CD4-positive, alpha-beta T cell (primary cell): ENCODE measurements around the gene HNRNPC. TPM values are rescaled to one million over a fixed set of nuclear protein-coding genes. Genes with fewer than 3 reads are reported as not detected.

Experiments used
- ATAC-seq: fragments of 200-7000 bp; cut with Tn5 transposase; one replicate; pipeline ENCODE4 v1.10.0; 2022; ENCODE audit warnings: mild to moderate bottlenecking; ENCODE audit not compliant: poor library complexity
- CTCF ChIA-PET: fragments of 350-600 bp; sonication (Branson Sonifier 250); formaldehyde crosslinking; loops from one replicate; lab custom pipeline; 2021; ENCODE audit warnings: antibody characterized with exemption, inconsistent platforms; lab: Charles Lee
- POLR2A ChIA-PET: fragments of 350-600 bp; sonication (Branson Sonifier 250); formaldehyde crosslinking; loops from one replicate; lab custom pipeline; 2021; ENCODE audit warnings: antibody characterized with exemption, inconsistent platforms; lab: Charles Lee
- DNase-seq, 14 experiments: peaks; one replicate each; pipeline ENCODE4 v3.0.0-alpha.2; 2013 to 2020; ENCODE audit warnings: mixed read lengths in 2 of 14
- H3K27ac ChIP-seq, 2 donors: one replicate each; pipeline versions ENCODE4 v1.5.1 to v1.7.0; 2013; ENCODE audit warnings: low read length in 2 of 2, low read depth in 1 of 2, mild to moderate bottlenecking in 1 of 2
- H3K27me3 ChIP-seq, 2 experiments: 1 replicate in 1 of 2; 2 replicates in 1 of 2; pipeline versions ENCODE4 v1.6.1 to v1.7.0; 2013; ENCODE audit warnings: low read length in 2 of 2, control low read depth in 1 of 2, mild to moderate bottlenecking in 1 of 2, moderate library complexity in 1 of 2; ENCODE audit not compliant: insufficient read depth in 2 of 2, control insufficient read depth in 1 of 2
- H3K36me3 ChIP-seq: one replicate; pipeline ENCODE4 v1.6.1; 2013; ENCODE audit warnings: low read length, control low read depth; ENCODE audit not compliant: insufficient read depth
- H3K4me1 ChIP-seq: one replicate; pipeline ENCODE4 v1.6.1; 2013; ENCODE audit warnings: low read length, control low read depth; ENCODE audit not compliant: insufficient read depth
- H3K4me3 ChIP-seq: one replicate; pipeline ENCODE4 v1.5.1; 2013; ENCODE audit warnings: mild to moderate bottlenecking, low read length, moderate library complexity
- H3K9me3 ChIP-seq, 2 experiments: 1 replicate in 1 of 2; 2 replicates in 1 of 2; pipeline versions ENCODE4 v1.6.1 to v1.7.0; 2013; ENCODE audit warnings: low read length in 2 of 2, mild to moderate bottlenecking in 2 of 2, control low read depth in 1 of 2, moderate library complexity in 1 of 2; ENCODE audit not compliant: control insufficient read depth in 1 of 2, insufficient read depth in 1 of 2
- H3K27ac Mint-ChIP-seq: one replicate; pipeline ENCODE4 v1.8.0; 2020; ENCODE audit warnings: mixed read lengths
- H3K27me3 Mint-ChIP-seq: one replicate; pipeline ENCODE4 v1.8.0; 2021; ENCODE audit warnings: mixed read lengths
- H3K36me3 Mint-ChIP-seq: one replicate; pipeline ENCODE4 v1.8.0; 2021; ENCODE audit warnings: low read depth, mixed read lengths
- H3K4me1 Mint-ChIP-seq: one replicate; pipeline ENCODE4 v1.8.0; 2021; ENCODE audit warnings: low read depth, mixed read lengths
- H3K4me3 Mint-ChIP-seq: one replicate; pipeline ENCODE4 v1.8.0; 2020; ENCODE audit warnings: mild to moderate bottlenecking, mixed read lengths
- H3K9me3 Mint-ChIP-seq: one replicate; pipeline ENCODE4 v1.8.0; 2020; ENCODE audit warnings: mixed read lengths
- intact Hi-C, 2 experiments: fragments of 100-400 bp; cut with DNase I in 1 of 2; cut with micrococcal nuclease in 1 of 2; formaldehyde crosslinking; loops; one replicate each; pipeline versions ENCODE4 v1.15.1 to v1.9.0; 2023 to 2025; cut with DNase I, micrococcal nuclease
- total RNA-seq, 174 experiments: library from RNA in 2 of 174; stranded (reverse) in 2 of 174; gene quantifications; one replicate each; pipeline ENCODE4 v1.2.3 and lab custom pipeline; 2021 to 2026
- TF ChIP-seq, protein P1 (sequence below): fragments of 200-600 bp; IDR thresholded peaks from one replicate; pipeline ENCODE4 v1.8.0; 2022; ENCODE audit warnings: antibody characterized with exemption, mild to moderate bottlenecking

Gene HNRNPC
- total RNA-seq, 2 experiments from 2014 or later, result 507 to 528 TPM

DNA sequence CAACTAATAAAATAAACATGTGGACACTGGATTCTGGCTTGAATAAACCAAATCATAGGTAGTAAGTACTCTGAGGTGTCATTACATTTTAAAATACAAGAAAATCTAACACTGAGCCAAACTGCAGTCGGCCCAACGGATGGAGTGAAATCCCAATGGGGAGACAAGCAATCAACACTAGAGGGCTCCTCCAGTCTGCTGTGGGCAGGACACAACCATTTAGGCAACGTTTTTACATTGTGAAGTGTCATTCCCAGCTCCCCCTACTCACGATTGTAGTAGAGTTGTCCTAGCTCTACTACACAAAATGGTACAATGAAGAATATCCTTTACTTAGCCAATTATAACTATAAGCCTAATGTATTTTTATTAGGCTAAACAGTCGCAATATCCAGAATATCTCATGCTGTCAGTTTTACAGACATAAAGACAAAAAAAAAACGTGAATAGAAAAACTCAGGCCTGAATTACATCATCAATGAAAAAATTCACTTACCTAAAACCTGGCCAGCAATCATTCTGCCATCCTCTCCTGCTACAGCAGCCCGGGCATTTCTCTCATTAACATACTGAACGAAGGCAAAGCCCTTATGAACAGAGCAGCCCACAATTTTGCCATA is 35.7 kb downstream of the HNRNPC start:
- TF ChIP-seq, protein P1, sequence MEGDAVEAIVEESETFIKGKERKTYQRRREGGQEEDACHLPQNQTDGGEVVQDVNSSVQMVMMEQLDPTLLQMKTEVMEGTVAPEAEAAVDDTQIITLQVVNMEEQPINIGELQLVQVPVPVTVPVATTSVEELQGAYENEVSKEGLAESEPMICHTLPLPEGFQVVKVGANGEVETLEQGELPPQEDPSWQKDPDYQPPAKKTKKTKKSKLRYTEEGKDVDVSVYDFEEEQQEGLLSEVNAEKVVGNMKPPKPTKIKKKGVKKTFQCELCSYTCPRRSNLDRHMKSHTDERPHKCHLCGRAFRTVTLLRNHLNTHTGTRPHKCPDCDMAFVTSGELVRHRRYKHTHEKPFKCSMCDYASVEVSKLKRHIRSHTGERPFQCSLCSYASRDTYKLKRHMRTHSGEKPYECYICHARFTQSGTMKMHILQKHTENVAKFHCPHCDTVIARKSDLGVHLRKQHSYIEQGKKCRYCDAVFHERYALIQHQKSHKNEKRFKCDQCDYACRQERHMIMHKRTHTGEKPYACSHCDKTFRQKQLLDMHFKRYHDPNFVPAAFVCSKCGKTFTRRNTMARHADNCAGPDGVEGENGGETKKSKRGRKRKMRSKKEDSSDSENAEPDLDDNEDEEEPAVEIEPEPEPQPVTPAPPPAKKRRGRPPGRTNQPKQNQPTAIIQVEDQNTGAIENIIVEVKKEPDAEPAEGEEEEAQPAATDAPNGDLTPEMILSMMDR, result peak; percentile 31
- H3K4me3 ChIP-seq, result no peak overlapping the region
- ATAC-seq (no peak), DNase-seq (peak in 4 of 14 experiments; percentile 25 to 59 (median 45))
- peaks cover 45% of the 10 kb centered on the region for H3K4me1 ChIP-seq
- peak overlapping the region; percentile 93 for H3K27ac Mint-ChIP-seq
- peak overlapping the region; percentile 31 for H3K4me3 Mint-ChIP-seq
- peaks cover 89% of the 10 kb centered on the region for H3K36me3 Mint-ChIP-seq
- CTCF ChIA-PET, result interaction anchor here (0.7 to 0.9 kb wide), 3 partner anchors 13 to 20 kb away, joined by 3 to 4 read pairs (median 3); no protein-coding TSS in a partner anchor
- peak overlapping the region in 1 of 2 donors; percentile 23 for H3K27ac ChIP-seq
- peaks cover 87% of the 10 kb centered on the region for H3K4me1 Mint-ChIP-seq
- intact Hi-C loops, result loop anchor here in 1 of 2 experiments (5.0 kb wide), 1 partner anchor 34 kb away; the partner anchor contains the start of gene HNRNPC
- no peaks in the 10 kb centered on the region for H3K9me3 Mint-ChIP-seq
- no peaks in the 10 kb centered on the region for H3K27me3 Mint-ChIP-seq
- POLR2A ChIA-PET, result interaction anchor here (0.6 to 1.7 kb wide), 2 partner anchors 18 to 24 kb away, joined by 3 to 7 read pairs; no protein-coding TSS in a partner anchor
- no peaks in the 10 kb centered on the region for H3K9me3 ChIP-seq
- no peaks in the 10 kb centered on the region for H3K27me3 ChIP-seq
- peaks cover 86% of the 10 kb centered on the region for H3K36me3 ChIP-seq

DNA sequence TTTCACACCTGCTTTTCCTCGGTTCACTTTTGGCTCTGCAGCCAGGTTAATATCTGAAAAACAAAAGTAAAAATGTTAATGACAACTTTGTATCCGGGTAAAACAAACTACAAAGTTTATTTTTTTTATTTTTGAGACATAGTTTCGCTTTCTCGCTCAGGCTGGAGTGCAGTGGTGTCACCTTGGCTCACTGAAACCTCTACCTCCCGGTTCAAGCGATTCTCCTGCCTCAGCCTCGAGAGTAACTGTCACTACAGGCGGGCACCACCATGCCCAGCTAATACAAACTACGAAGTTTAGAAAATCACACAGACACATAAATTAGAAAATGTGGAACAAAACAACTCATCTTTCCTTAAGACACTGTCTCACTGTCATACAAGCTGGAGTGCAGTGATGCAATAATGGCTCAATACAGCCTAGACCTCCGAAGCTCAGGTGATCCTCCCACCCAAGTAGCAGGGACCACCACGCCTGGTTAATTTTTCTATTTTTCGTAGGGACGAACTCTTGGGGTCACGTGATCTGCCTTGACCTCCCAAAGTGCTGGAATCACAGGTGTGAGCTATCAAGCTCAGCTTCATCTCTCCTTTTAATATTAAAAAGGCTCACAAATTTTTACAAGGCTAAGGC is 38.1 kb downstream of the HNRNPC start:
- peaks cover 44% of the 10 kb centered on the region for H3K4me1 ChIP-seq
- H3K27me3 ChIP-seq, result no peaks in the 10 kb centered on the region
- peak overlapping the region; percentile 23 for H3K4me3 ChIP-seq
- Mint-ChIP-seq H3K9me3 (no peaks in the 10 kb centered on the region), H3K36me3 (peaks cover 88% of the 10 kb centered on the region), H3K4me3 (peak overlapping the region; percentile 76), H3K27me3 (no peaks in the 10 kb centered on the region), H3K4me1 (peaks cover 77% of the 10 kb centered on the region), H3K27ac (peak overlapping the region; percentile 93)
- ATAC-seq (peak; percentile 37), DNase-seq (peak in 6 of 14 experiments; percentile 21 to 77 (median 48))
- TF ChIP-seq, protein P1, result no peak
- H3K36me3 ChIP-seq, result peaks cover 97% of the 10 kb centered on the region
- ChIA-PET CTCF (interaction anchor here (1.3 to 2.3 kb wide), 4 partner anchors 14 to 34 kb away, joined by 4 to 9 read pairs (median 4); no protein-coding TSS in a partner anchor), POLR2A (interaction anchor here (1.2 to 3.5 kb wide), 6 partner anchors 8 to 177 kb away, joined by 3 to 17 read pairs (median 12); no protein-coding TSS in a partner anchor)
- H3K27ac ChIP-seq, result peak overlapping the region; percentile 51 to 70
- intact Hi-C loops, result loop anchor here (2.0 to 5.0 kb wide), 2 partner anchors 36 to 38 kb away; partner anchors contain the start of gene HNRNPC (in 2 of the 2)
- H3K9me3 ChIP-seq, result no peaks in the 10 kb centered on the region

DNA sequence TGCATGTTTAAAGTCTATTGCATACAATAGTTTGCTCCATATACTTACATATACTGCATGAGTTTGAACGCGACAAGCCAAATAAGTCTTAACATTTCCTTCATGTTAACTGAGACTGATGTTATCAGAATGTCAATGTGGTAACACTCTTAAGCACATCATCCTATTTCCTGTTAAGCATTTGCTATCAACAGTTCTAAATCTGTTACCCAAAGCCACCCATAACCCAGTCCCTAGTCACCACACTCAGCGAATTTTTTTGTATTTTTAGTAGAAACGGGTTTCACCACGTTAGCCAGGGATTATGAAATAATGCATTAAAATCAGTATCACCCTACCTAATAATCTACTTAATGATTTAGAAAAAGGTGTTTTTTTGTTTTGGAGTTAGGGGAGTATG is 39.4 kb downstream of the HNRNPC start:
- H3K27me3 Mint-ChIP-seq, result no peaks in the 10 kb centered on the region
- H3K9me3 Mint-ChIP-seq, result no peaks in the 10 kb centered on the region
- peaks cover 99% of the 10 kb centered on the region for H3K36me3 ChIP-seq
- no peak overlapping the region for H3K4me3 ChIP-seq
- ATAC-seq (peak; percentile 87), DNase-seq (peak in 3 of 14 experiments; percentile 74 to 82 (median 78))
- POLR2A ChIA-PET, result interaction anchor here (0.7 to 3.5 kb wide), 9 partner anchors 9 to 207 kb away, joined by 3 to 17 read pairs (median 5); no protein-coding TSS in a partner anchor
- peaks cover 90% of the 10 kb centered on the region for H3K36me3 Mint-ChIP-seq
- CTCF ChIA-PET, result interaction anchor here (1.3 to 2.3 kb wide), 2 partner anchors 13 to 26 kb away, joined by 4 to 9 read pairs; no protein-coding TSS in a partner anchor
- H3K4me3 Mint-ChIP-seq, result peak overlapping the region; percentile 76
- H3K4me1 Mint-ChIP-seq, result peaks cover 65% of the 10 kb centered on the region
- peak overlapping the region; percentile 93 for H3K27ac Mint-ChIP-seq
- peaks cover 52% of the 10 kb centered on the region for H3K4me1 ChIP-seq
- TF ChIP-seq, protein P1, result no peak
- no peaks in the 10 kb centered on the region for H3K9me3 ChIP-seq
- H3K27me3 ChIP-seq, result no peaks in the 10 kb centered on the region
- peak overlapping the region; percentile 70 to 71 for H3K27ac ChIP-seq
- intact Hi-C loops, result loop anchor here (2.0 to 5.0 kb wide), 2 partner anchors 37 to 39 kb away; partner anchors contain the start of gene HNRNPC (in 2 of the 2)
